Naive thymus-derived CD4-positive, alpha-beta T cell (primary cell): ENCODE measurements around the gene COMP. TPM values are rescaled to one million over a fixed set of nuclear protein-coding genes. Genes with fewer than 3 reads are reported as not detected.

Source experiments
- ATAC-seq: fragments of 150-1000 bp; cut with Tn5 transposase; 2 replicates; pipeline ENCODE4 v1.10.0; 2021; ENCODE audit warnings: mild to moderate bottlenecking, moderate library complexity
- CTCF ChIA-PET: fragments of 350-600 bp; sonication (Branson Sonifier 250); formaldehyde crosslinking; loops from one replicate; lab custom pipeline; 2021; ENCODE audit warnings: antibody characterized with exemption; lab: Charles Lee
- POLR2A ChIA-PET: fragments of 350-600 bp; sonication (Branson Sonifier 250); formaldehyde crosslinking; loops from one replicate; lab custom pipeline; 2021; ENCODE audit warnings: antibody characterized with exemption, inconsistent platforms; lab: Charles Lee
- DNase-seq, 9 donors: peaks; one replicate each; pipeline versions ENCODE4 v3.0.0 to v3.0.0-alpha.2; 2020 to 2022; ENCODE audit warnings: mixed read lengths in 1 of 9
- H3K27ac ChIP-seq: one replicate; pipeline ENCODE4 v1.7.0; 2013; ENCODE audit warnings: mild to moderate bottlenecking, low read depth, low read length, moderate library complexity
- H3K27me3 ChIP-seq, 2 donors: one replicate each; pipeline ENCODE4 v1.7.0; 2013; ENCODE audit warnings: low read length in 2 of 2, mild to moderate bottlenecking in 2 of 2, moderate library complexity in 2 of 2; ENCODE audit not compliant: control insufficient read depth in 2 of 2, insufficient read depth in 2 of 2
- H3K36me3 ChIP-seq, 3 experiments: 1 replicate in 2 of 3; 2 replicates in 1 of 3; pipeline ENCODE4 v1.7.0; 2013; ENCODE audit warnings: low read length in 3 of 3, mild to moderate bottlenecking in 3 of 3, moderate library complexity in 1 of 3; ENCODE audit not compliant: insufficient read depth in 3 of 3, control insufficient read depth in 2 of 3
- H3K4me1 ChIP-seq, 2 donors: one replicate each; pipeline ENCODE4 v1.7.0; 2013; ENCODE audit warnings: low read length in 2 of 2, mild to moderate bottlenecking in 2 of 2, moderate library complexity in 1 of 2; ENCODE audit not compliant: control insufficient read depth in 2 of 2, insufficient read depth in 2 of 2
- H3K4me3 ChIP-seq: 2 replicates; pipeline ENCODE4 v1.7.0; 2013; ENCODE audit warnings: mild to moderate bottlenecking, low read length
- H3K9me3 ChIP-seq, 3 experiments: 1 replicate in 2 of 3; 2 replicates in 1 of 3; pipeline ENCODE4 v1.7.0; 2013; ENCODE audit warnings: low read length in 3 of 3; ENCODE audit not compliant: control insufficient read depth in 2 of 3
- H3K27ac Mint-ChIP-seq, 9 donors: one replicate each; pipeline ENCODE4 v1.8.0; 2020 to 2022; ENCODE audit warnings: mixed read lengths in 9 of 9, mild to moderate bottlenecking in 8 of 9, moderate library complexity in 5 of 9, inconsistent platforms in 2 of 9
- H3K27me3 Mint-ChIP-seq, 5 donors: one replicate each; pipeline ENCODE4 v1.8.0; 2021 to 2022; ENCODE audit warnings: mixed read lengths in 5 of 5, mild to moderate bottlenecking in 1 of 5
- H3K36me3 Mint-ChIP-seq, 5 donors: one replicate each; pipeline ENCODE4 v1.8.0; 2020 to 2022; ENCODE audit warnings: mixed read lengths in 5 of 5, mild to moderate bottlenecking in 3 of 5, inconsistent platforms in 1 of 5
- H3K4me1 Mint-ChIP-seq, 7 donors: one replicate each; pipeline ENCODE4 v1.8.0; 2020 to 2022; ENCODE audit warnings: mixed read lengths in 7 of 7, mild to moderate bottlenecking in 3 of 7, inconsistent platforms in 1 of 7
- H3K4me3 Mint-ChIP-seq, 10 donors: one replicate each; pipeline ENCODE4 v1.8.0; 2020 to 2022; ENCODE audit warnings: mild to moderate bottlenecking in 10 of 10, mixed read lengths in 10 of 10, moderate library complexity in 6 of 10, inconsistent platforms in 2 of 10
- H3K9me3 Mint-ChIP-seq, 11 donors: one replicate each; pipeline ENCODE4 v1.8.0; 2020 to 2022; ENCODE audit warnings: mixed read lengths in 11 of 11, mild to moderate bottlenecking in 4 of 11, inconsistent platforms in 1 of 11, moderate library complexity in 1 of 11
- intact Hi-C, 2 donors: fragments of 100-400 bp; cut with micrococcal nuclease; formaldehyde crosslinking; loops; one replicate each; pipeline ENCODE4 v1.15.1; 2023
- polyA plus RNA-seq, 2 donors: library from polyadenylated mRNA; unstranded; fragments of 300-500 nt; fragmentation: Illumina TruSeq; gene quantifications; one replicate each; pipeline ENCODE4 v1.2.3, GENCODE V29; 2021
- total RNA-seq, 6 experiments: library from RNA in 5 of 6; stranded (reverse) in 5 of 6; gene quantifications; 1 replicate in 5 of 6; 2 replicates in 1 of 6; pipeline ENCODE4 v1.2.3 and lab custom pipeline; 2021 to 2026

Gene COMP
- total and polyA plus RNA-seq, 7 experiments from 2014 or later, result not detected

- Histone ChIP-seq H3K9me3 (no peaks in the 10 kb centered on the region), H3K27ac (no peak overlapping the region), H3K4me3 (no peak overlapping the region), H3K27me3 (no peaks in the 10 kb centered on the region), H3K36me3 (peaks cover 0 to 19% (median 0%) of the 10 kb centered on the region in 3 experiments), H3K4me1 (no peaks in the 10 kb centered on the region)
- no peak for ATAC-seq
- Mint-ChIP-seq H3K4me3 (no peak overlapping the region), H3K36me3 (peaks cover 0 to 11% (median 4%) of the 10 kb centered on the region in 5 donors), H3K4me1 (peaks cover 0 to 10% (median 0%) of the 10 kb centered on the region in 7 donors), H3K27ac (no peak overlapping the region), H3K9me3 (peaks cover 0 to under 1% (median 0%) of the 10 kb centered on the region in 11 donors), H3K27me3 (no peaks in the 10 kb centered on the region)
- intact Hi-C loops, result no loop called here
- ChIA-PET CTCF (no interaction called here), POLR2A (no interaction called here)
- DNase-seq, result no peak
Measured at GRCh38 chr19:18768997-18769891, 21.9 kb downstream of the COMP start.

- ChIA-PET CTCF (no interaction called here), POLR2A (interaction anchor here (0.6 kb wide), 1 partner anchor 33 kb away, joined by 3 read pairs; no protein-coding TSS in a partner anchor)
- Histone ChIP-seq H3K27me3 (no peaks in the 10 kb centered on the region), H3K27ac (no peak overlapping the region), H3K36me3 (peaks cover 0 to 19% (median 0%) of the 10 kb centered on the region in 3 experiments), H3K4me3 (no peak overlapping the region), H3K4me1 (no peaks in the 10 kb centered on the region), H3K9me3 (no peaks in the 10 kb centered on the region)
- Mint-ChIP-seq H3K4me1 (peaks cover 0 to 7% (median 0%) of the 10 kb centered on the region in 7 donors), H3K36me3 (peaks cover 0 to 11% (median 4%) of the 10 kb centered on the region in 5 donors), H3K27me3 (no peaks in the 10 kb centered on the region), H3K4me3 (no peak overlapping the region), H3K9me3 (no peaks in the 10 kb centered on the region), H3K27ac (no peak overlapping the region)
- no peak for DNase-seq
- intact Hi-C loops, result no loop called here
- ATAC-seq, result no peak
Measured at GRCh38 chr19:18768046-18768771, 22.9 kb downstream of the COMP start.

DNA sequence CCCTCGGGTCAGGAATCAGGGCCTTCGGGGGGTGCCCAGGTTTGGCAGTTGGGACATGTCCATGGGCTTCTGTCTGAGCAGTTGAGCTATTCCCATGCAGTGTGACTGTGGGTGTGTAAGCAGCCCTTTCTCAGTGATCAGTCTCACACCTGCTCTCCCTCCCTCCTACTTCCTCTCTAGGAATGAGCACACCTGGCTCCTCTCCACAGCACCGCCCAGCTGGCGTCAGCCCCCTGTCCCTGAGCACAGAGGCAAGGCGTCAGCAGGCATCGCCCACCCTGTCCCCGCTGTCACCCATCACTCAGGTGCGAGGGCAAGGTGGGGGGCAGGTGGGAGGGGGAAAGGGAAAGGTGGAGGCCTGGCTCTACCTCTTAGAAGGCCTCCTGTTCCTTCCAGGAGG, 25.9 kb downstream of the COMP start:
- CTCF ChIA-PET, result no interaction called here
- POLR2A ChIA-PET, result no interaction called here
- Histone ChIP-seq H3K4me3 (no peak overlapping the region), H3K9me3 (no peaks in the 10 kb centered on the region), H3K27me3 (no peaks in the 10 kb centered on the region), H3K27ac (no peak overlapping the region), H3K4me1 (no peaks in the 10 kb centered on the region), H3K36me3 (peaks cover 0 to 12% (median 0%) of the 10 kb centered on the region in 3 experiments)
- intact Hi-C loops, result no loop called here
- Mint-ChIP-seq H3K4me3 (no peak overlapping the region), H3K4me1 (peaks cover 0 to 3% (median 0%) of the 10 kb centered on the region in 7 donors), H3K27ac (no peak overlapping the region), H3K27me3 (no peaks in the 10 kb centered on the region), H3K9me3 (no peaks in the 10 kb centered on the region), H3K36me3 (peaks cover 0 to 6% (median 4%) of the 10 kb centered on the region in 5 donors)
- DNase-seq, result no peak
- ATAC-seq, result no peak

DNA sequence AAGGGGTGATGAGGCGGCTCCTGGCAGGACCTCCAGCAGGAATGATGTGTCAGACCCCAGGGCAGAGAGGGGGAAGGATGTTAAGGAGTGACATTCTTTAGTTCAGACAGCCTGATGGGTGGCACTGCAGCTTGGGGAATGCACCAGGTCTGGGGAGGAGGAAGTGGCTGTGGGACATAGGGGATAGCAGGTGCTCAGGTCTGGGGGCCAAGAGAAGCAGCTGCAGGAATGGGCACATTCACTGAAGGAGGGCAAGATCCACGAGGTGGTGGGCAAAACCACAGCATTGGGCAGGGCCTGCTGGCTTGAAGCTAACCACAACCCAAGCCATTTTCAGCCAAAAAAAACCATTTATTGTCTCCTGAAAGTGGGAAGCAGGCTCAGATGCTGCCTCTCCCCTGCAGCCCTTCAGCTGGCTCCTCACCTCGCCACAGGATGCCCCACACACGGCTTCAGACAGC, 26.5 kb downstream of the COMP start:
- POLR2A ChIA-PET, result no interaction called here
- peaks cover 0 to 2% (median 0%) of the 10 kb centered on the region in 7 donors for H3K4me1 Mint-ChIP-seq
- H3K36me3 Mint-ChIP-seq, result peaks cover 0 to 5% (median 4%) of the 10 kb centered on the region in 5 donors
- intact Hi-C loops, result no loop called here
- H3K4me1 ChIP-seq, result no peaks in the 10 kb centered on the region
- H3K9me3 Mint-ChIP-seq, result no peaks in the 10 kb centered on the region
- H3K4me3 ChIP-seq, result no peak overlapping the region
- DNase-seq (no peak), ATAC-seq (no peak)
- no peak overlapping the region for H3K4me3 Mint-ChIP-seq
- CTCF ChIA-PET, result no interaction called here
- no peaks in the 10 kb centered on the region for H3K27me3 ChIP-seq
- H3K9me3 ChIP-seq, result no peaks in the 10 kb centered on the region
- no peak overlapping the region for H3K27ac Mint-ChIP-seq
- H3K27me3 Mint-ChIP-seq, result no peaks in the 10 kb centered on the region
- H3K36me3 ChIP-seq, result peaks cover 0 to 12% (median 0%) of the 10 kb centered on the region in 3 experiments
- no peak overlapping the region for H3K27ac ChIP-seq

GRCh38 chr19:18763674-18764590, 27.2 kb downstream of the COMP start:
- H3K9me3 ChIP-seq, result no peaks in the 10 kb centered on the region
- POLR2A ChIA-PET, result no interaction called here
- DNase-seq, result no peak
- H3K4me3 Mint-ChIP-seq, result no peak overlapping the region
- H3K27me3 ChIP-seq, result no peaks in the 10 kb centered on the region
- H3K36me3 Mint-ChIP-seq, result peaks cover 0 to 5% (median 4%) of the 10 kb centered on the region in 5 donors
- H3K4me1 ChIP-seq, result no peaks in the 10 kb centered on the region
- H3K4me1 Mint-ChIP-seq, result peaks cover 0 to 2% (median 0%) of the 10 kb centered on the region in 7 donors
- ATAC-seq, result no peak
- intact Hi-C loops, result no loop called here
- H3K36me3 ChIP-seq, result peaks cover 0 to 6% (median 0%) of the 10 kb centered on the region in 3 experiments
- H3K27ac Mint-ChIP-seq, result no peak overlapping the region
- no peak overlapping the region for H3K27ac ChIP-seq
- H3K27me3 Mint-ChIP-seq, result no peaks in the 10 kb centered on the region
- CTCF ChIA-PET, result no interaction called here
- H3K9me3 Mint-ChIP-seq, result no peaks in the 10 kb centered on the region
- H3K4me3 ChIP-seq, result no peak overlapping the region
